AG04450 (cell line): ENCODE results near the gene IL36A. TPM values are rescaled to one million over a fixed set of nuclear protein-coding genes. Genes with fewer than 3 reads are reported as not detected.

Source experiments
- CTCF ChIA-PET: fragments of 300-600, 350-600 bp; formaldehyde crosslinking; extraction: SDS; loops from one replicate; lab custom pipeline; 2022; ENCODE audit warnings: antibody characterized with exemption, inconsistent platforms; lab: Charles Lee
- POLR2A ChIA-PET: fragments of 350-600 bp; formaldehyde crosslinking; extraction: SDS; loops from one replicate; lab custom pipeline; 2021; ENCODE audit warnings: antibody characterized with exemption, inconsistent platforms; lab: Yijun Ruan, JAX
- DNase-seq: peaks from one replicate; pipeline ENCODE4 v3.0.0-alpha.2; 2011; ENCODE audit warnings: low read depth, low spot score
- H3K27ac ChIP-seq: one replicate; pipeline ENCODE4 v1.5.1; 2012; ENCODE audit warnings: low read depth, low read length, control low read depth
- H3K27me3 ChIP-seq: one replicate; pipeline ENCODE4 v1.6.0; 2012; ENCODE audit warnings: low read length; ENCODE audit not compliant: control insufficient read depth, insufficient read depth
- H3K4me3 ChIP-seq: 2 replicates; pipeline ENCODE4 v1.5.1; 2011; ENCODE audit warnings: mild to moderate bottlenecking, low read depth, low read length, control low read depth
- H3K9me3 ChIP-seq: 2 replicates; pipeline ENCODE4 v1.5.1; 2012; ENCODE audit warnings: low read length; ENCODE audit not compliant: control insufficient read depth, insufficient read depth
- polyA plus RNA-seq: library from polyadenylated mRNA; depleted of rRNA; stranded (reverse); fragments of >200 nt; gene quantifications from 2 replicates; pipeline ENCODE4 v1.2.3, GENCODE V29; 2011
- TF ChIP-seq, protein P1 (sequence below): IDR thresholded peaks from 2 replicates; pipeline ENCODE4 v1.5.1; 2011; ENCODE audit warnings: low read depth, low read length, control low read depth, inconsistent platforms

The IL36A gene
- polyA plus RNA-seq, 1 experiment: not detected

DNA sequence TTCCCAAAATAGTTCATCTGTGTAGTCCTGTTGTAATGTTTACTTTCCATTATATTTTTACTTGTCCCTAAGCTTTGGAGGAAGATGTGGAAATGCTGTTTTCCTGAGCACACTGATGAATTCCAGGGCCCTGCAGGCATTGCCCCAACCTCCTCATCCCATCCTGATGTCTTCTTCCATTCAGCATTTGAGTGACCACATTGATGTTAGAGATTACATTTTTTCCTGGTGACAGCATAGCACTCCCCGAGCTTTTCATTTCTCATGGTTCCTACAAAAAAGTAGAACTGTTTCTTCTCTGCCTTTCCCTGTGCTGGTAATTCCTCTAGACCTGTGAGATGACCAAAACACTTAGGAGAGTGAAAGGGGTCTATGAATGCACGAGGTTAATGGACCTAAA lies 4.8 kb downstream of the IL36A start:
- peaks cover under 1% of the 10 kb centered on the region for H3K27me3 ChIP-seq
- POLR2A ChIA-PET: no interaction called here
- H3K27ac ChIP-seq: no peak overlapping the region
- CTCF ChIA-PET: no interaction called here
- no peaks in the 10 kb centered on the region for H3K9me3 ChIP-seq
- DNase-seq: no peak
- H3K4me3 ChIP-seq: no peak overlapping the region
- TF ChIP-seq, protein P1, sequence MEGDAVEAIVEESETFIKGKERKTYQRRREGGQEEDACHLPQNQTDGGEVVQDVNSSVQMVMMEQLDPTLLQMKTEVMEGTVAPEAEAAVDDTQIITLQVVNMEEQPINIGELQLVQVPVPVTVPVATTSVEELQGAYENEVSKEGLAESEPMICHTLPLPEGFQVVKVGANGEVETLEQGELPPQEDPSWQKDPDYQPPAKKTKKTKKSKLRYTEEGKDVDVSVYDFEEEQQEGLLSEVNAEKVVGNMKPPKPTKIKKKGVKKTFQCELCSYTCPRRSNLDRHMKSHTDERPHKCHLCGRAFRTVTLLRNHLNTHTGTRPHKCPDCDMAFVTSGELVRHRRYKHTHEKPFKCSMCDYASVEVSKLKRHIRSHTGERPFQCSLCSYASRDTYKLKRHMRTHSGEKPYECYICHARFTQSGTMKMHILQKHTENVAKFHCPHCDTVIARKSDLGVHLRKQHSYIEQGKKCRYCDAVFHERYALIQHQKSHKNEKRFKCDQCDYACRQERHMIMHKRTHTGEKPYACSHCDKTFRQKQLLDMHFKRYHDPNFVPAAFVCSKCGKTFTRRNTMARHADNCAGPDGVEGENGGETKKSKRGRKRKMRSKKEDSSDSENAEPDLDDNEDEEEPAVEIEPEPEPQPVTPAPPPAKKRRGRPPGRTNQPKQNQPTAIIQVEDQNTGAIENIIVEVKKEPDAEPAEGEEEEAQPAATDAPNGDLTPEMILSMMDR: no peak

DNA sequence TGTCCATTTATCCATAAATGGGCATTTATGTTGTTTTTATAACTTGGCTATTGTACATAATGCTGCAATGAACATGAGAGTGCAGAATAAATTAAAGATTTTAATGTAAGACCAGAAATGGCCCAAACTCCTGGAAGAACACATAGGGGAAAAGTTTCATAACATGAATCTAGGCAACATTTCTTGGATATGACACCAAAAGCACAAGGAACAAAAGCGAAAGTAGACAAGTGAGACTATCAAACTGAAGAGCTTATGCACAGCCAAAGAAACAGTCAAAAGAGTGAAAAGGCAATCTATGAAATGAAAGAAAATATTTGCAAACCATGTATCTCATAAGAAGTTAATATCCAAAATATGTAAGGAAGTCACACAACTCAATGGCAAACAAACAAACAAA lies 5.8 kb downstream of the IL36A start:
- TF ChIP-seq, protein P1: no peak
- no peak for DNase-seq
- no peak overlapping the region for H3K27ac ChIP-seq
- H3K27me3 ChIP-seq: peaks cover 5% of the 10 kb centered on the region
- CTCF ChIA-PET: no interaction called here
- H3K4me3 ChIP-seq: no peak overlapping the region
- H3K9me3 ChIP-seq: no peaks in the 10 kb centered on the region
- POLR2A ChIA-PET: no interaction called here

DNA sequence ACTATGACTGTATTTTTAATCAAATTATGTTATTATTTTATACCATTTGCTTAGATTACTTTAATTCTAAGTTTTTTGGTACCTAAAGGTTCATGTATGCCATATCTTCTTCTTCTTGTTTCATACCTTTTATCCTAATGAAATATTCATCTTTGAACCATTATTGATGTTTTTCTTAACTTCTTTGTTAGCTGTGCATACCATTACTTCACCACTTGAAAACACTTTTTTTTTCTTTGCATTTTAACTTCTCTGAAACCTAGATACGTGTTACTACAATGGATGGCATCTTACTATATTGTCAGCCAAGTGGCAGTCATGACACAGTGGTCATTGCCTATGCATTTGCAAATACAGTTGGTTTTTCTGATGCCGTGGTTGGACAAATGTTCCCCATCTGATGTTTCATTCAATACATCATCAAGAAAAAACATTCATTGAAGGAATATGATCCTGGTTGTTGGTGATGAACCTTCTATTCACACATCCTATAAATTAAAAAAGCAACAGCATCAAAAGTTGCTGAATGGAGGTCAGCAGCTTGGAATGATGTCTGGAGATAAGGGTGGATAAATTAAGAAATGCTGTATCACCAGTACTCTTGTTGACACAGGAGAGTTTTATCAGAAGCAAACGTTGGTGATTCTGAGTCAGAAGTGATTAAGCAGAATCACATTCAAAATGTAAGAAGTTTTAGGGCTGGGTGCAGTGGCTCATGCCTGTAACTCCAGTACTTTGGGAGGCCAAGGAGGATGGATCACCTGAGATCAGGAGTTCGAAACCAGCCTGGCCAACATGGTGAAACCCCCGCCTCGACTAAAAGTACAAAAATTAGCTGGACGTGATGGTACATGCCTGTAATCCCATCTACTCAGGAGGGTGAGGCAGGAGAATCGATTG lies 7.4 kb downstream of the IL36A start:
- DNase-seq: no peak
- CTCF ChIA-PET: no interaction called here

DNA sequence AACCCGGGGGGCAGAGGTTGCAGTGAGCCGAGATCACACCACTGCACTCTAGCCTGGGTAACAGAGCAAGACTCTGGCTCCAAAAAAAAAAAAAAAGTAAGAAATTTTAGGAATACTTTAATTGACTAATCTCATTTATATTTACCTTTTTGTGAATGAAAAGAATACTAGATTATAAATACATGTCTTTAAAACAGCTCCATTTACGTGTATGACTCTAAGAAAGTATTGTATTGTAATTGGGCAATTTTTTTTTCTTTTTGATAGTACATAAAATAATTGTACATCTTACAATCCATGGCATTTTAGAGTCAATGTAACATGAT lies 8.0 kb downstream of the IL36A start:
- no peaks in the 10 kb centered on the region for H3K9me3 ChIP-seq
- H3K27ac ChIP-seq: no peak overlapping the region
- H3K4me3 ChIP-seq: no peak overlapping the region
- DNase-seq: no peak
- peaks cover 5% of the 10 kb centered on the region for H3K27me3 ChIP-seq
- ChIA-PET POLR2A (no interaction called here), CTCF (no interaction called here)
- TF ChIP-seq, protein P1: no peak

More for the DNA sequence above, 7.4 kb downstream of the IL36A start:
- POLR2A ChIA-PET: no interaction called here
- H3K27ac ChIP-seq: no peak overlapping the region
- no peak overlapping the region for H3K4me3 ChIP-seq
- no peaks in the 10 kb centered on the region for H3K9me3 ChIP-seq
- peaks cover 5% of the 10 kb centered on the region for H3K27me3 ChIP-seq
- TF ChIP-seq, protein P1: no peak

GRCh38 chr2:113014067-113014466 lies 8.8 kb downstream of the IL36A start:
- peaks cover 5% of the 10 kb centered on the region for H3K27me3 ChIP-seq
- ChIA-PET POLR2A (no interaction called here), CTCF (no interaction called here)
- TF ChIP-seq, protein P1: no peak
- no peak overlapping the region for H3K27ac ChIP-seq
- no peak for DNase-seq
- no peak overlapping the region for H3K4me3 ChIP-seq
- H3K9me3 ChIP-seq: no peaks in the 10 kb centered on the region
